ENCODE results near the gene SPAG9.

SPAG9 gene

DNA sequence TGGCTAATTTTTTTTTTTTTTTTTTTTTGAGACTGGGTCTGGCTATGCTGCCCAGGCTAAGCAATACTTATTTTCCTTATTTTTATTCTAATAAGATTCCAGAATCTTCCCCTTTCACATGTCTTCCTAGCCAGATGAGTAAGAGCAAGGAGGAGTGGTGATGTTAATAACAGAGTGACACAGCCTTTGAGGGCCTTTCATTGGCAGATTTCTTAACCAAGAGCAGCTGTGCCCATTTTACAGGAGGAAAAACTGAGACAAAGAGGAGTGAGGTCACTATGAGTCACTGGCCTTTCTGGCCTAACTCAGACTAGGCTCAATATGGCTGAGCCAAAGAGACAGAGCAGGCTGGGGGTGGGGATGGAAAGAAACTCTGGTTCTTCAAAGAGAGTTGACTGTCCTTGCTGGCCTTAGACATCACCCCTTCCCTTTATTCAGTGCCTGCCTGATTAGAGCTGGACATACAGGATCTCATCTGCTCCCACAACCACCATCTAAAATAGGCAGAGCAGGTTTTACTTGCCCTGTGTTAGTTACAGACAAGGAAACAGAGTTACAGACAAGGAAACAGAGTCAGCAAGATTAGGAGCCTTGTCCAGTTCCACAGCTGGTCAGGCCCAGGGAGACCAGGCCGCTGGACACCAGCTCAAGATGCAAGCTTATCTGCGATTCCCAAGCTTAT, 204.5 kb downstream of the SPAG9 start:
- DNase-seq = no peak

DNA sequence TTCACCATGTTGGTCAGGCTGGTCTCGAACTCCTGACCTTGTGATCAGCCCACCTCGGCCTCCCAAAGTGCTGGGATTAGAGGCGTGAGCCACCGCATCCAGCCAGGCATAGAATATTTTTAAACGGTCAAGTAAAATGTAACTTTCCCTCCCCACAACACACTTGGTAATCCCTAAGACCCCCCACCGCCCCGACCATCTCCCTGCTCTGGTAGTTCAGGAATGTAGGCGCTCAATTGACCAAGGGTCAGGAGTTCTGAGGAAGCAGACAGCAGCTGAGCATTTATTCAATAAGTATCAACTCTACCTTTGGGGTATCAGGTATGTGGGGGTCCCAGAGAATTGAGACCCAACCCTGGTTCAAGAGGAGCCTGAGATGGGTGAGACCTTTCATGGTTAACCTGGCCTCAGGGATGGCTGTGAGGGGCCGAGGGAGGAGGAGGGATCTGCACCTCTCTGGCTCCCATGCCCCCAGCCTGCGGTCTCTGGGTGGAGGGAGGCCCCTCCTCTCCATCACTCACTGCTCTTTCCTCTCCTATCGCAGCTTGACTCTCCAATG, 206.1 kb downstream of the SPAG9 start:
- DNase-seq = no peak

DNA sequence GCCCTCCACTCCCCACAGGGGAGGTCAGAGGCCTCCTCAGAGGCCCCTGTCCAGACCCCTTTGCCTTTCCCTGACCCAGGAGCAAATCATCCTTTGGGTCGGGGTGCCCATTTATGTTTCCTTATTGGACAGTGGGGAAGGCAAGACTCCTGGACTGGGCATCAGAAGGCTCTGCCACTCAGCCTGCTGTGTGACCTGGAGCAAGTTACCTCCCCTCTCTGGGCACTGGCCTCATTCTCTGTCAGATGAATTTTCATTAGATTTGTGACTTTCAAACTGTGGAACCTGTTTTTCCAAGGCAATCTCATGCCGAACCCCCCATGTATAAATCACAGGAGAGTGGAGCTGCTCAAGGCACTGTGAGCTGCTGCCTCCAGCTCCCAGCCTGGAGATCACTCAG, 207.5 kb downstream of the SPAG9 start:
- no peak for DNase-seq
